K562 (cell line): ENCODE data around the gene ARL16. TPM values are rescaled to one million over a fixed set of nuclear protein-coding genes. Genes with fewer than 3 reads are reported as not detected.

Experiments
- BACH1 ChIP-seq: fragments of 200-800 bp; sonication (Bioruptor generic); IDR thresholded peaks from 2 replicates; pipeline ENCODE4 v1.6.1; 2016; ENCODE audit warnings: missing genetic modification characterization, missing compliant biosample characterization
- BHLHE40 ChIP-seq: IDR thresholded peaks from 2 replicates; pipeline ENCODE4 v1.6.1; 2011; ENCODE audit warnings: low read length, improper control_type of control experiment
- CCNT2 ChIP-seq: IDR thresholded peaks from 2 replicates; pipeline ENCODE4 v1.6.1; 2011; ENCODE audit warnings: borderline replicate concordance, low read depth, mild to moderate bottlenecking, moderate library complexity, mixed read lengths, low read length; ENCODE audit not compliant: insufficient read length; ENCODE audit errors: extremely low read depth
- HDAC8 ChIP-seq: fragments of 450-650 bp; IDR thresholded peaks from 2 replicates; pipeline ENCODE4 v1.6.1; 2016; ENCODE audit warnings: mild to moderate bottlenecking, missing genetic modification characterization, moderate library complexity, missing compliant biosample characterization
- KAT7 ChIP-seq: sonication (generic); formaldehyde crosslinking; IDR thresholded peaks from 2 replicates; pipeline ENCODE4 v1.8.0; 2022; ENCODE audit warnings: missing genetic modification reagents, mild to moderate bottlenecking, borderline replicate concordance
- NCOA1 ChIP-seq: fragments of 450-650 bp; IDR thresholded peaks from 2 replicates; pipeline ENCODE4 v1.6.1; 2016; ENCODE audit warnings: low read depth
- PHTF2 ChIP-seq: fragments of 250-450 bp; sonication (Bioruptor Pico); IDR thresholded peaks from 2 replicates; pipeline ENCODE4 v1.5.0; 2021; ENCODE audit warnings: mild to moderate bottlenecking
- RBM22 ChIP-seq: fragments of 200-400 bp; formaldehyde crosslinking; IDR thresholded peaks from 2 replicates; pipeline ENCODE4 v1.6.1; 2018; ENCODE audit warnings: low read length, low read depth; ENCODE audit not compliant: poor library complexity, severe bottlenecking
- RHOXF2B ChIP-seq: fragments of 250-450 bp; sonication (Bioruptor Pico); conservative IDR thresholded peaks from 2 replicates; pipeline ENCODE4 v1.5.1; 2021
- ZNF133 ChIP-seq: fragments of 250-450 bp; sonication (Bioruptor Pico); IDR thresholded peaks from 2 replicates; pipeline ENCODE4 v1.4.0; 2020; ENCODE audit warnings: mild to moderate bottlenecking
- ZNF24 ChIP-seq: fragments of 450-650 bp; IDR thresholded peaks from 2 replicates; pipeline ENCODE4 v1.6.1; 2016
- ZNF324 ChIP-seq: fragments of 250-450 bp; sonication (Bioruptor Pico); IDR thresholded peaks from 2 replicates; pipeline ENCODE4 v1.4.0; 2020; ENCODE audit warnings: mild to moderate bottlenecking
- ZNF561 ChIP-seq: fragments of 450-650 bp; formaldehyde crosslinking; conservative IDR thresholded peaks from 2 replicates; pipeline ENCODE4 v1.4.0; 2020; ENCODE audit warnings: mild to moderate bottlenecking, moderate library complexity
- ZNF589 ChIP-seq: fragments of 200-800 bp; sonication (Bioruptor generic); IDR thresholded peaks from 2 replicates; pipeline ENCODE4 v1.6.1; 2016; ENCODE audit warnings: low read depth, missing genetic modification characterization, missing compliant biosample characterization
- ZNF707 ChIP-seq: fragments of 250-450 bp; sonication (Bioruptor Pico); conservative IDR thresholded peaks from 2 replicates; pipeline ENCODE4 v1.8.0; 2022; ENCODE audit warnings: inconsistent platforms, mild to moderate bottlenecking, moderate library complexity
- ZNF717 ChIP-seq: fragments of 250-450 bp; sonication (Bioruptor Pico); IDR thresholded peaks from 2 replicates; pipeline ENCODE4 v1.5.0; 2021
- ZZZ3 ChIP-seq: fragments of 450-650 bp; IDR thresholded peaks from 2 replicates; pipeline ENCODE4 v1.6.1; 2016; ENCODE audit warnings: antibody characterized with exemption, mild to moderate bottlenecking, moderate library complexity
- polyA plus RNA-seq, 8 experiments: library from polyadenylated mRNA; depleted of rRNA in 4 of 8; stranded (reverse) in 5 of 8; unstranded in 3 of 8; fragments of >200 nt; fragmentation: Nextera tagmentation in 2 of 8; fragmentation: Illumina TruSeq in 1 of 8; extraction: Ambion mirVana in 2 of 8; extraction: Trizol in 1 of 8; gene quantifications; 2 replicates each; pipeline versions ENCODE4 v1.2.1 to v1.2.3, GENCODE V29; 2011 to 2014; ENCODE audit warnings: inconsistent platforms in 1 of 8, missing spikeins in 1 of 8
- total RNA-seq, 7 experiments: library from RNA; depleted of rRNA in 6 of 7; stranded (reverse); fragments of >200 nt in 6 of 7; fragmentation: Illumina TruSeq in 2 of 7; extraction: Trizol in 2 of 7; gene quantifications; 2 replicates each; pipeline versions ENCODE4 v1.2.1 to v1.2.3, GENCODE V29; 2011 to 2021; ENCODE audit warnings: low replicate concordance in 1 of 7
- TF ChIP-seq, protein P1 (sequence below), 2 experiments: fragments of 450-650 bp; IDR thresholded peaks; 2 replicates each; pipeline ENCODE4 v1.6.1; 2016
- TF ChIP-seq, protein P2 (sequence below), 2 experiments: fragments of 450-650 bp; formaldehyde crosslinking in 1 of 2; IDR thresholded peaks; 2 replicates each; pipeline versions ENCODE4 v1.4.0 to v1.6.1; 2014 to 2020; ENCODE audit warnings: mild to moderate bottlenecking in 2 of 2, borderline replicate concordance in 1 of 2, low read depth in 1 of 2

ARL16 gene
- total and polyA plus RNA-seq, 9 of the 15 experiments (the other 6 are each of a cell fraction or from before 2014, with no cell fraction given) = 5.4 to 32.4 (median 22.6) TPM

DNA sequence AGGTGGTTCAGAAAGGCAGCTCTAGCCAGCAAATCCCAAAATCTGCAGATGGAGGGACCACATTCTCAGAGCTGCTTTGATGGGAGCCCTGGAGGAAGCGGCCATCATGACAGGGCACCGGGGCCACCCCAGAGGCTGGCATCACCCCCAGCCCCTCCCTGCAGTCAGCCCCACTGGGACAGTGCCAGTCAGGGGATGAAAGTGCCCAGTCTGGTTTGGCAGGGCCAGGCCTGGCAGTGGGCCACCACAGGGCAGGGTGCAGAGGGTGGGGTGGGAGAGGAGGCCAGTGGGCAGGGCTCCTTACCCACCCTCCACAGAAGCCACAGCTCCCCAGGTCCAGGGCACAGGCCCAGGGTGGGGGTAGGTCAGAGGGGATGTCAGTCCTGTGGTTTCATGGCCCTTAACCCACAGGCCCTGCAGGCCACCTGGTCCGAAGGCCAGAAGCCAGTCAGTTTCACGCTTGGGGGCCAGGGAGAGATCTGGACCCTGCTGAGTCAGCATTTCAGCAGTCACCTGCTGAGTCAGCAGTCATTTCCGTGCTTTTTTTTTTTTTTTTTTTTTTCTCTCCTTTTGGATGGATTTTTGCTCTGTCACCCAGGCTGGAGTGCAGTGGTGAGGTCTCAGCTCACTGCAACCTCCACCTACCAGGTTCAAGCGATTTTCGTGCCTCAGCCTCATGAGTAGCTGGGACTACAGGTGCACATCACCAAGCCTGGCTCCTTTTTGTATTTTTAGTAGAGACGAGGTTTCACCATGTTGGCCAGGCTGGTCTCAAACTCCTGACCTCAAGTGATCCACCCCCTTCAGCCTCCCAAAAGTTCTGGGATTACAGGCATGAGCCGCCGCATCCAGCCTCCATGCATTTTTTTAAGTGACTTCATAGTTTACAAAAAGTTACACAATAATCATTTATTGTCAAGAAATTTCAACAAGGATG, 38.9 kb upstream of the ARL16 start (continued):
- TF ChIP-seq, protein P1, sequence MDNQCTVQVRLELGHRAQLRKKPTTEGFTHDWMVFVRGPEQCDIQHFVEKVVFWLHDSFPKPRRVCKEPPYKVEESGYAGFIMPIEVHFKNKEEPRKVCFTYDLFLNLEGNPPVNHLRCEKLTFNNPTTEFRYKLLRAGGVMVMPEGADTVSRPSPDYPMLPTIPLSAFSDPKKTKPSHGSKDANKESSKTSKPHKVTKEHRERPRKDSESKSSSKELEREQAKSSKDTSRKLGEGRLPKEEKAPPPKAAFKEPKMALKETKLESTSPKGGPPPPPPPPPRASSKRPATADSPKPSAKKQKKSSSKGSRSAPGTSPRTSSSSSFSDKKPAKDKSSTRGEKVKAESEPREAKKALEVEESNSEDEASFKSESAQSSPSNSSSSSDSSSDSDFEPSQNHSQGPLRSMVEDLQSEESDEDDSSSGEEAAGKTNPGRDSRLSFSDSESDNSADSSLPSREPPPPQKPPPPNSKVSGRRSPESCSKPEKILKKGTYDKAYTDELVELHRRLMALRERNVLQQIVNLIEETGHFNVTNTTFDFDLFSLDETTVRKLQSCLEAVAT (IDR thresholded peaks at IDR 0.05) = 0 out of 4 replicates have a peak, but pooled peaks of 1 of the 2 experiments have one; percentile 25
- no peak for TF ChIP-seq CCNT2
- TF ChIP-seq ZZZ3 = no peak
- no peak for TF ChIP-seq ZNF24
- no peak for TF ChIP-seq ZNF133 (CRISPR knock-in tag)
- no peak for TF ChIP-seq RHOXF2B (CRISPR knock-in tag)
- no peak for TF ChIP-seq ZNF589 (CRISPR knock-in tag)
- TF ChIP-seq BHLHE40 = no peak; the same call in 1 of the 2 replicates
- TF ChIP-seq ZNF707 (CRISPR knock-in tag) = no peak
- TF ChIP-seq KAT7 = no peak
- TF ChIP-seq ZNF717 (CRISPR knock-in tag) = no peak
- no peak for TF ChIP-seq NCOA1
- no peak for TF ChIP-seq ZNF561 (CRISPR knock-in tag)
- TF ChIP-seq HDAC8 (tag) = no peak
- TF ChIP-seq, protein P2, sequence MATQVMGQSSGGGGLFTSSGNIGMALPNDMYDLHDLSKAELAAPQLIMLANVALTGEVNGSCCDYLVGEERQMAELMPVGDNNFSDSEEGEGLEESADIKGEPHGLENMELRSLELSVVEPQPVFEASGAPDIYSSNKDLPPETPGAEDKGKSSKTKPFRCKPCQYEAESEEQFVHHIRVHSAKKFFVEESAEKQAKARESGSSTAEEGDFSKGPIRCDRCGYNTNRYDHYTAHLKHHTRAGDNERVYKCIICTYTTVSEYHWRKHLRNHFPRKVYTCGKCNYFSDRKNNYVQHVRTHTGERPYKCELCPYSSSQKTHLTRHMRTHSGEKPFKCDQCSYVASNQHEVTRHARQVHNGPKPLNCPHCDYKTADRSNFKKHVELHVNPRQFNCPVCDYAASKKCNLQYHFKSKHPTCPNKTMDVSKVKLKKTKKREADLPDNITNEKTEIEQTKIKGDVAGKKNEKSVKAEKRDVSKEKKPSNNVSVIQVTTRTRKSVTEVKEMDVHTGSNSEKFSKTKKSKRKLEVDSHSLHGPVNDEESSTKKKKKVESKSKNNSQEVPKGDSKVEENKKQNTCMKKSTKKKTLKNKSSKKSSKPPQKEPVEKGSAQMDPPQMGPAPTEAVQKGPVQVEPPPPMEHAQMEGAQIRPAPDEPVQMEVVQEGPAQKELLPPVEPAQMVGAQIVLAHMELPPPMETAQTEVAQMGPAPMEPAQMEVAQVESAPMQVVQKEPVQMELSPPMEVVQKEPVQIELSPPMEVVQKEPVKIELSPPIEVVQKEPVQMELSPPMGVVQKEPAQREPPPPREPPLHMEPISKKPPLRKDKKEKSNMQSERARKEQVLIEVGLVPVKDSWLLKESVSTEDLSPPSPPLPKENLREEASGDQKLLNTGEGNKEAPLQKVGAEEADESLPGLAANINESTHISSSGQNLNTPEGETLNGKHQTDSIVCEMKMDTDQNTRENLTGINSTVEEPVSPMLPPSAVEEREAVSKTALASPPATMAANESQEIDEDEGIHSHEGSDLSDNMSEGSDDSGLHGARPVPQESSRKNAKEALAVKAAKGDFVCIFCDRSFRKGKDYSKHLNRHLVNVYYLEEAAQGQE (IDR thresholded peaks at IDR 0.05; ENCODE audit: borderline replicate concordance) = no peak
- TF ChIP-seq, protein P2 (CRISPR knock-in tag; IDR thresholded peaks at IDR 0.05; ENCODE audit: low read depth) = no peak
- peak; percentile 99 for TF ChIP-seq BACH1 (tag)
- TF ChIP-seq PHTF2 (CRISPR knock-in tag) = no peak
- TF ChIP-seq ZNF324 (CRISPR knock-in tag) = no peak
- no peak for TF ChIP-seq RBM22
